H1 (cell line): ENCODE data around the gene FAM53B. TPM values are rescaled to one million over a fixed set of nuclear protein-coding genes. Genes with fewer than 3 reads are reported as not detected.

Source experiments
- CHD7 ChIP-seq: fragments of 300-600 bp; sonication (generic); IDR thresholded peaks from 2 replicates; pipeline ENCODE4 v1.7.1; 2012; ENCODE audit warnings: low read length, moderate library complexity, mild to moderate bottlenecking, inconsistent platforms; ENCODE audit not compliant: insufficient replicate concordance
- CTCF ChIP-seq, 3 experiments: IDR thresholded peaks; 1 replicate in 2 of 3; 2 replicates in 1 of 3; pipeline versions ENCODE4 v1.5.1 to v1.6.1; 2011; ENCODE audit warnings: low read length in 3 of 3, mild to moderate bottlenecking in 3 of 3, inconsistent platforms in 2 of 3, low read depth in 1 of 3, moderate library complexity in 1 of 3; ENCODE audit not compliant: insufficient read depth in 1 of 3; ENCODE audit errors: control extremely low read depth in 1 of 3
- KDM5A ChIP-seq: fragments of 200-600 bp; IDR thresholded peaks from 2 replicates; pipeline ENCODE4 v1.7.1; 2012; ENCODE audit warnings: mild to moderate bottlenecking, low read length, inconsistent platforms, mixed read lengths
- PHF8 ChIP-seq: fragments of 200-600 bp; sonication (generic); conservative IDR thresholded peaks from 2 replicates; pipeline ENCODE4 v1.7.1; 2012; ENCODE audit warnings: low read depth, mild to moderate bottlenecking, inconsistent platforms, low read length, moderate library complexity
- SP2 ChIP-seq: IDR thresholded peaks from 2 replicates; pipeline ENCODE4 v1.6.1; 2012; ENCODE audit warnings: mild to moderate bottlenecking, low read length, inconsistent platforms
- polyA plus RNA-seq, 7 experiments: library from polyadenylated mRNA; depleted of rRNA in 3 of 7; stranded (reverse) in 5 of 7; unstranded in 2 of 7; fragments of >200 nt in 5 of 7; fragments of 200-250 nt in 2 of 7; gene quantifications; 1 replicate in 5 of 7; 2 replicates in 1 of 7; 4 replicates in 1 of 7; pipeline versions ENCODE4 v1.2.1 to v1.2.3, GENCODE V29; 2011 to 2013; ENCODE audit warnings: missing spikeins in 2 of 7, mixed read lengths in 2 of 7
- total RNA-seq: library from RNA; stranded (reverse); fragmentation: NEBNext Ultra II Directional; extraction: Animal tissue kit (Norgen Biotek cat#: 25700); gene quantifications from 2 replicates; pipeline ENCODE4 v1.2.1, GENCODE V29; 2021
- TF ChIP-seq, protein P1 (sequence below): IDR thresholded peaks from 2 replicates; pipeline ENCODE4 v1.6.1; 2011; ENCODE audit warnings: low read depth, mild to moderate bottlenecking, low read length; ENCODE audit not compliant: insufficient read depth

The FAM53B gene
- total and polyA plus RNA-seq, 2 of the 8 experiments (the other 6 are each of a cell fraction or from before 2014, with no cell fraction given): 5.3 to 14.4 TPM

- no peak for TF ChIP-seq CHD7
- TF ChIP-seq CTCF (IDR thresholded peaks at IDR 0.05; ENCODE audit: control extremely low read depth in 1 of 3, insufficient read depth in 1 of 3, low read depth in 1 of 3, low read length in 3 of 3): peak; percentile 15 to 32 (median 27)
- TF ChIP-seq PHF8: 0 out of 2 replicates have a peak, but pooled peaks have one; percentile 3
- TF ChIP-seq, protein P1, sequence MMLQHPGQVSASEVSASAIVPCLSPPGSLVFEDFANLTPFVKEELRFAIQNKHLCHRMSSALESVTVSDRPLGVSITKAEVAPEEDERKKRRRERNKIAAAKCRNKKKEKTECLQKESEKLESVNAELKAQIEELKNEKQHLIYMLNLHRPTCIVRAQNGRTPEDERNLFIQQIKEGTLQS: no peak
- TF ChIP-seq KDM5A: no peak
- TF ChIP-seq SP2: no peak
These were observed 72.6 kb downstream of the FAM53B start (continued) for GRCh38 chr10:124671486-124672075.
